HepG2 (cell line): ENCODE measurements around the gene JMJD4. TPM values are rescaled to one million over a fixed set of nuclear protein-coding genes. Genes with fewer than 3 reads are reported as not detected.

ENCODE experiments used
- ATAC-seq: fragments of 200-7000 bp; cut with Tn5 transposase; 3 replicates; pipeline ENCODE4 v1.9.1; 2020; ENCODE audit warnings: mild to moderate bottlenecking, moderate library complexity
- BruUV-seq: library from RNA; stranded (reverse); fragments of 400-500 nt; replicated peaks from 2 replicates; lab custom pipeline; 2021; lab: Mats Ljungman, UMichigan
- CTCF ChIA-PET: fragments of 300-600 bp; formaldehyde crosslinking; extraction: SDS; loops from one replicate; lab custom pipeline; 2021; ENCODE audit warnings: low total read pairs, inconsistent platforms, low intra/inter-chr PET ratio; lab: Yijun Ruan, JAX
- POLR2A ChIA-PET: fragments of 350-600 bp; sonication (Branson Sonifier 250); formaldehyde crosslinking; loops from one replicate; lab custom pipeline; 2020; ENCODE audit warnings: antibody characterized with exemption, inconsistent platforms; lab: Yijun Ruan, JAX
- DNase-seq: peaks from one replicate; pipeline ENCODE4 v3.0.0-alpha.2; 2015; ENCODE audit warnings: low spot score
- FAIRE-seq: peaks from 3 replicates; lab custom pipeline; 2011; peaks lifted over from hg19 to GRCh38; lab: Jason Lieb, UNC
- H2AFZ ChIP-seq: one replicate; pipeline ENCODE4 v1.6.1; 2011; ENCODE audit warnings: low read length, inconsistent platforms
- H3K27ac ChIP-seq: fragments of 300-600 bp; 3 replicates; pipeline ENCODE4 v1.8.0; 2011; ENCODE audit warnings: mixed run types, mild to moderate bottlenecking, mixed read lengths, low read length, inconsistent platforms; ENCODE audit not compliant: insufficient read depth; ENCODE audit errors: extremely low read length
- H3K27me3 ChIP-seq, 2 experiments: fragments of 200-600 bp in 1 of 2; 2 replicates in 1 of 2; 3 replicates in 1 of 2; pipeline versions ENCODE4 v1.6.0 to v1.8.0; 2011; ENCODE audit warnings: low read length in 2 of 2, mild to moderate bottlenecking in 2 of 2, moderate library complexity in 2 of 2, inconsistent platforms in 1 of 2; ENCODE audit not compliant: insufficient read depth in 2 of 2, control insufficient read depth in 1 of 2
- H3K36me3 ChIP-seq, 2 experiments: fragments of 200-600 bp in 1 of 2; replicated peaks in 1 of 2; 2 replicates in 1 of 2; 3 replicates in 1 of 2; pipeline versions ENCODE4 v1.5.1 to v1.8.0; 2011; ENCODE audit warnings: low read length in 2 of 2, inconsistent platforms in 1 of 2; ENCODE audit not compliant: insufficient read depth in 2 of 2, control insufficient read depth in 1 of 2
- H3K4me1 ChIP-seq: 2 replicates; pipeline ENCODE4 v1.5.1; 2012; ENCODE audit warnings: low read length, inconsistent platforms; ENCODE audit not compliant: insufficient read depth
- H3K4me2 ChIP-seq: 2 replicates; pipeline ENCODE4 v1.6.0; 2011; ENCODE audit warnings: low read depth, low read length, inconsistent platforms
- H3K4me3 ChIP-seq, 3 experiments: fragments of 200-600 bp in 1 of 3; sonication (generic), shearing (Covaris generic) in 1 of 3; replicated peaks in 1 of 3; 2 replicates each; pipeline ENCODE4 v1.5.1; 2011 to 2016; ENCODE audit warnings: low read length in 3 of 3, inconsistent platforms in 2 of 3, low read depth in 2 of 3, mild to moderate bottlenecking in 2 of 3, control low read depth in 1 of 3, mixed read lengths in 1 of 3; ENCODE audit not compliant: insufficient read depth in 1 of 3
- H3K79me2 ChIP-seq: one replicate; pipeline ENCODE4 v1.6.1; 2011; ENCODE audit warnings: low read length, inconsistent platforms; ENCODE audit not compliant: insufficient read depth
- H3K9ac ChIP-seq: 2 replicates; pipeline ENCODE4 v1.6.0; 2011; ENCODE audit warnings: mild to moderate bottlenecking, low read depth, low read length, inconsistent platforms; ENCODE audit not compliant: insufficient read depth
- H3K9me3 ChIP-seq: 2 replicates; pipeline ENCODE4 v1.5.1; 2012; ENCODE audit warnings: mild to moderate bottlenecking, low read length
- H4K20me1 ChIP-seq: 2 replicates; pipeline ENCODE4 v1.6.0; 2011; ENCODE audit warnings: inconsistent platforms, mild to moderate bottlenecking, low read length, moderate library complexity; ENCODE audit not compliant: insufficient read depth
- AGO2 ChIP-seq: fragments of 200-400 bp; formaldehyde crosslinking; optimal IDR thresholded peaks from 2 replicates; pipeline ENCODE3; 2017; ENCODE audit warnings: mild to moderate bottlenecking, low read depth, low read length, moderate library complexity
- KDM5B ChIP-seq: sonication (generic); formaldehyde crosslinking; IDR thresholded peaks from 2 replicates; pipeline ENCODE4 v1.4.0; 2020; ENCODE audit warnings: missing genetic modification reagents, mild to moderate bottlenecking, borderline replicate concordance
- MEIS2 ChIP-seq: sonication (generic); formaldehyde crosslinking; IDR thresholded peaks from 2 replicates; pipeline ENCODE4 v1.9.0; 2021; ENCODE audit warnings: mild to moderate bottlenecking, missing genetic modification reagents
- NFIB ChIP-seq: sonication (generic); formaldehyde crosslinking; IDR thresholded peaks from 2 replicates; pipeline ENCODE4 v1.9.0; 2021; ENCODE audit warnings: missing genetic modification reagents, mild to moderate bottlenecking, borderline replicate concordance
- PHF20 ChIP-seq: sonication (generic); formaldehyde crosslinking; IDR thresholded peaks from 2 replicates; pipeline ENCODE4 v1.5.0; 2020; ENCODE audit warnings: mild to moderate bottlenecking, missing genetic modification reagents
- SRF ChIP-seq: IDR thresholded peaks from 2 replicates; pipeline ENCODE4 v1.6.1; 2011; ENCODE audit warnings: mild to moderate bottlenecking, low read depth, low read length, moderate library complexity
- XRCC5 ChIP-seq: fragments of 200-400 bp; formaldehyde crosslinking; optimal IDR thresholded peaks from 2 replicates; pipeline ENCODE3; 2017; ENCODE audit warnings: mild to moderate bottlenecking, low read length
- ZNF12 ChIP-seq: sonication (generic); formaldehyde crosslinking; IDR thresholded peaks from 2 replicates; pipeline ENCODE4 v1.5.0; 2020; ENCODE audit warnings: missing genetic modification reagents
- WGBS: methylation state at CpG from one replicate; pipeline ENCODE4 v1.1.6; 2017; ENCODE audit warnings: low lambda C conversion rate; 5-methylcytosine and 5-hydroxymethylcytosine counted together
- in situ Hi-C: cut with HindIII; loops from 2 replicates; pipeline ENCODE4 v1.10.0; 2017; ENCODE audit warnings: low pct_unique_long_range_greater_than_20kb; ENCODE audit not compliant: extremely low pct_ligation_motif_present
- intact Hi-C: fragments of 100-400 bp; cut with micrococcal nuclease; formaldehyde crosslinking; loops from one replicate; pipeline ENCODE4 v1.10.0; 2022; ENCODE audit not compliant: unreplicated experiment
- polyA plus RNA-seq, 8 experiments: library from polyadenylated mRNA; depleted of rRNA in 3 of 8; stranded (reverse) in 7 of 8; unstranded in 1 of 8; fragments of >200 nt; fragmentation: Illumina TruSeq in 4 of 8; extraction: Trizol in 4 of 8; gene quantifications; 2 replicates each; pipeline versions ENCODE4 v1.2.1 to v1.2.3, GENCODE V29; 2011 to 2016; ENCODE audit warnings: low read depth in 4 of 8, missing spikeins in 1 of 8, mixed read lengths in 1 of 8; ENCODE audit not compliant: insufficient read depth in 1 of 8
- total RNA-seq, 5 experiments: library from RNA; depleted of rRNA; stranded (reverse); fragments of >200 nt; fragmentation: Illumina TruSeq; extraction: Trizol; gene quantifications; 2 replicates each; pipeline ENCODE4 v1.2.3, GENCODE V29; 2016; ENCODE audit warnings: low read depth in 1 of 5
- TF ChIP-seq, protein P1 (sequence below): sonication (generic); formaldehyde crosslinking; conservative IDR thresholded peaks from 2 replicates; pipeline ENCODE4 v1.8.0; 2022; ENCODE audit warnings: mild to moderate bottlenecking, moderate library complexity, missing genetic modification reagents
- TF ChIP-seq, protein P2 (sequence below): sonication (generic); formaldehyde crosslinking; IDR thresholded peaks from 2 replicates; pipeline ENCODE4 v1.4.0; 2020; ENCODE audit warnings: missing genetic modification reagents, borderline replicate concordance

JMJD4 gene
- total and polyA plus RNA-seq, 2 of the 13 experiments (the other 11 are each of a cell fraction or from before 2014, with no cell fraction given): 10.2 to 29.0 TPM

DNA sequence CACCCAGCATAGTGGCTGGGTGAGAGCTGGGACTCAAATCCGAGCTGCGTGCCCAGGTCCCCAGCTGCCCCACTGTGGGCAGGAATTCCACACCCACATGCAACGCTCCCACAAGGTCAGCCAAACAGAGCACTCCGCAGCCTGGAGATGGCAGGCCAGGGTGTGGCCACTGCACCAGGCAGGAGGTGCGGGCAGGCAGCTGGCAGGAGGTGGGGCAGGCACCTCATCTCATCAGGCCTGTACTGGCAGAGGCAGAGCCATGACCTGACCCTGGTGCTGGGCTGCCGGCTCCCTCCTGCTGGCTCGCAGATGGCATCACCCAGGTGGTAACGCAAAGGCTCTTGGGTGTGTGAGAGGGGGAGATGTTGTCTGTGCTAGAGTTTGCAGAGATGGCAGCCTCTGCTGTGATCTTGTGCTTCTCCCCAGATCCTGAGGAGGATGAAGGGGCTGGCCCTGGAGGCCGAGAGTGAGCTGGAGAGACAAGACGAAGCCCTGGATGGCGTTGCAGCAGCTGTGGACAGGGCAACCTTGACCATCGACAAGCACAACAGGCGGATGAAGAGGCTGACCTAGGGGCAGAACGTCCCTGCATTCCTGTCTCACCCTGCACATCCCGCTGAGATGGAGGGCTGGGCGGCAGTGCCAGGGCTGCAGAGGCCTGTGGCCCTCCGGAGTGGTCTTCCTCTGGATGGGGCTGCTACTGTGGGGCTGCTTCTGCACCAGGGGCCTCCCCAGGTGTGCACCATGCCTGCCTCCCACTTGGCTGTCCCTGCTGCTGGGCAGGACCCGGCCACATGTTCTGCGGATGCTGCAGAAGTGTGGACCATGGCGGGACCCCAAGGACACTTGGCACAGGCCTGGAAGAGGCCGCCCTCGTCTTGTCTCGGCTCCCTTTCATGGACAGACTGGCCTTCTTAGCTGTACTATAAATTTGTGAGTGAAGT is 45.3 kb upstream of the JMJD4 start:
- ChIA-PET POLR2A (no interaction called here), CTCF (no interaction called here)
- no peaks in the 10 kb centered on the region for H3K27me3 ChIP-seq
- intact Hi-C loops (no loop called here), in situ Hi-C loops (no loop called here)
- no peaks in the 10 kb centered on the region for H3K79me2 ChIP-seq
- peak; percentile 41 for TF ChIP-seq AGO2
- TF ChIP-seq SRF: no peak
- BruUV-seq: no TSS peak
- no peak overlapping the region for H2AFZ ChIP-seq
- H3K36me3 ChIP-seq: peaks cover 3 to 9% of the 10 kb centered on the region in 2 experiments; a peak in 3 of 5 replicates
- 96% methylated on average over 14 of the region's 23 CpGs for WGBS
- no peak overlapping the region for H3K27ac ChIP-seq
- no peak overlapping the region for H3K4me2 ChIP-seq
- no peaks in the 10 kb centered on the region for H3K9me3 ChIP-seq
- FAIRE-seq (no peak), DNase-seq (no peak), ATAC-seq (peak; percentile 23; the same call in 1 of the 3 replicates)
- no peak overlapping the region for H3K4me3 ChIP-seq
- H3K9ac ChIP-seq: no peak overlapping the region
- no peaks in the 10 kb centered on the region for H3K4me1 ChIP-seq
- no peaks in the 10 kb centered on the region for H4K20me1 ChIP-seq

DNA sequence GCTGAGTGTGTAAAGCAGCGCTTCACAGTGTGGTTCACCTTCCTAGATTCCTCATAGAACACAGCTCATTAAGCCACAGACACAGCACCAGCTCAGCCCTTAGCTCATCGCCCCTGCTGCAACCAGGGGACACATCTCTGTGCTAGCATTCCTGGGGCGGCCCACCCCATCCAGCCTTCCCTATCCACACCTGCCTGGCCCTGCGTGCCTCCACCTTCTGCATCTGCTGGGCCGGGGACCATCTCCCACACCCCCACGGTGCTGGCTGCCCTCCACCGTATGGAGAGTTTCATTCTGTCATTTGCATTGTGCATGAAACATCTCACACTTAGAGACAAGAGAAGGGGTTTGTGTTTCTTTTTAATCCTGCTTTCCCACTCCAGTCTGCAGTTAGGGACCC is 44.6 kb upstream of the JMJD4 start:
- 94% methylated on average over 5 of the region's 7 CpGs for WGBS
- POLR2A ChIA-PET: no interaction called here
- DNase-seq (no peak), FAIRE-seq (no peak), ATAC-seq (no peak)
- Histone ChIP-seq H3K9me3 (no peaks in the 10 kb centered on the region), H3K4me1 (no peaks in the 10 kb centered on the region), H3K79me2 (no peaks in the 10 kb centered on the region), H4K20me1 (no peaks in the 10 kb centered on the region), H3K36me3 (peaks cover 5 to 9% of the 10 kb centered on the region in 2 experiments; a peak in 3 of 5 replicates), H3K27ac (no peak overlapping the region), H3K9ac (no peak overlapping the region), H3K4me2 (no peak overlapping the region), H3K27me3 (no peaks in the 10 kb centered on the region), H2AFZ (no peak overlapping the region), H3K4me3 (no peak overlapping the region)
- intact Hi-C loops: no loop called here
- in situ Hi-C loops: no loop called here
- CTCF ChIA-PET: no interaction called here
- no TSS peak for BruUV-seq
- TF ChIP-seq ZNF12: no peak
- TF ChIP-seq PHF20 (CRISPR knock-in tag): no peak
- no peak for TF ChIP-seq KDM5B (CRISPR knock-in tag)
- no peak for TF ChIP-seq MEIS2 (CRISPR knock-in tag)
- no peak for TF ChIP-seq NFIB
- TF ChIP-seq, protein P1, sequence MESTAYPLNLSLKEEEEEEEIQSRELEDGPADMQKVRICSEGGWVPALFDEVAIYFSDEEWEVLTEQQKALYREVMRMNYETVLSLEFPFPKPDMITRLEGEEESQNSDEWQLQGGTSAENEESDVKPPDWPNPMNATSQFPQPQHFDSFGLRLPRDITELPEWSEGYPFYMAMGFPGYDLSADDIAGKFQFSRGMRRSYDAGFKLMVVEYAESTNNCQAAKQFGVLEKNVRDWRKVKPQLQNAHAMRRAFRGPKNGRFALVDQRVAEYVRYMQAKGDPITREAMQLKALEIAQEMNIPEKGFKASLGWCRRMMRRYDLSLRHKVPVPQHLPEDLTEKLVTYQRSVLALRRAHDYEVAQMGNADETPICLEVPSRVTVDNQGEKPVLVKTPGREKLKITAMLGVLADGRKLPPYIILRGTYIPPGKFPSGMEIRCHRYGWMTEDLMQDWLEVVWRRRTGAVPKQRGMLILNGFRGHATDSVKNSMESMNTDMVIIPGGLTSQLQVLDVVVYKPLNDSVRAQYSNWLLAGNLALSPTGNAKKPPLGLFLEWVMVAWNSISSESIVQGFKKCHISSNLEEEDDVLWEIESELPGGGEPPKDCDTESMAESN (CRISPR knock-in tag): no peak
- TF ChIP-seq, protein P2, sequence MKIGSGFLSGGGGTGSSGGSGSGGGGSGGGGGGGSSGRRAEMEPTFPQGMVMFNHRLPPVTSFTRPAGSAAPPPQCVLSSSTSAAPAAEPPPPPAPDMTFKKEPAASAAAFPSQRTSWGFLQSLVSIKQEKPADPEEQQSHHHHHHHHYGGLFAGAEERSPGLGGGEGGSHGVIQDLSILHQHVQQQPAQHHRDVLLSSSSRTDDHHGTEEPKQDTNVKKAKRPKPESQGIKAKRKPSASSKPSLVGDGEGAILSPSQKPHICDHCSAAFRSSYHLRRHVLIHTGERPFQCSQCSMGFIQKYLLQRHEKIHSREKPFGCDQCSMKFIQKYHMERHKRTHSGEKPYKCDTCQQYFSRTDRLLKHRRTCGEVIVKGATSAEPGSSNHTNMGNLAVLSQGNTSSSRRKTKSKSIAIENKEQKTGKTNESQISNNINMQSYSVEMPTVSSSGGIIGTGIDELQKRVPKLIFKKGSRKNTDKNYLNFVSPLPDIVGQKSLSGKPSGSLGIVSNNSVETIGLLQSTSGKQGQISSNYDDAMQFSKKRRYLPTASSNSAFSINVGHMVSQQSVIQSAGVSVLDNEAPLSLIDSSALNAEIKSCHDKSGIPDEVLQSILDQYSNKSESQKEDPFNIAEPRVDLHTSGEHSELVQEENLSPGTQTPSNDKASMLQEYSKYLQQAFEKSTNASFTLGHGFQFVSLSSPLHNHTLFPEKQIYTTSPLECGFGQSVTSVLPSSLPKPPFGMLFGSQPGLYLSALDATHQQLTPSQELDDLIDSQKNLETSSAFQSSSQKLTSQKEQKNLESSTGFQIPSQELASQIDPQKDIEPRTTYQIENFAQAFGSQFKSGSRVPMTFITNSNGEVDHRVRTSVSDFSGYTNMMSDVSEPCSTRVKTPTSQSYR (CRISPR knock-in tag): no peak
- TF ChIP-seq XRCC5: no peak
